HL-60 (cell line): ENCODE measurements around the gene DLG4.

Source experiments
- DNase-seq, 2 experiments: peaks; one replicate each; pipeline ENCODE4 v3.0.0-alpha.2; 2010 to 2020; ENCODE audit warnings: low read depth in 1 of 2, low spot score in 1 of 2
- H3K27ac ChIP-seq: fragments of 250-450 bp; sonication (Bioruptor Pico); replicated peaks from 2 replicates; pipeline ENCODE4 v1.5.1; 2020; ENCODE audit warnings: mild to moderate bottlenecking, moderate library complexity
- H3K27me3 ChIP-seq: fragments of 250-450 bp; sonication (Bioruptor Pico); 2 replicates; pipeline ENCODE4 v1.5.1; 2021; ENCODE audit warnings: mild to moderate bottlenecking, moderate library complexity; ENCODE audit not compliant: insufficient read depth, poor library complexity, severe bottlenecking
- H3K4me3 ChIP-seq: replicated peaks from 2 replicates; pipeline ENCODE4 v1.5.1; 2011; ENCODE audit warnings: mild to moderate bottlenecking, control low read depth, low read length; ENCODE audit not compliant: insufficient read depth
- CTCF ChIP-seq: IDR thresholded peaks from one replicate; pipeline ENCODE4 v1.5.1; 2011; ENCODE audit warnings: low read length, control low read depth, inconsistent platforms; ENCODE audit not compliant: insufficient read depth
- GABPA ChIP-seq: IDR thresholded peaks from 2 replicates; pipeline ENCODE4 v1.6.1; 2012; ENCODE audit warnings: low read depth
- POLR2AphosphoS5 ChIP-seq: IDR thresholded peaks from 2 replicates; pipeline ENCODE4 v1.6.1; 2012; ENCODE audit warnings: low read depth
- REST ChIP-seq: IDR thresholded peaks from 2 replicates; pipeline ENCODE4 v1.6.1; 2012; ENCODE audit warnings: low read depth; ENCODE audit not compliant: insufficient replicate concordance
- SPI1 ChIP-seq: IDR thresholded peaks from 2 replicates; pipeline ENCODE4 v1.6.1; 2012; ENCODE audit warnings: low read depth, mild to moderate bottlenecking, borderline replicate concordance

The DLG4 gene

DNA sequence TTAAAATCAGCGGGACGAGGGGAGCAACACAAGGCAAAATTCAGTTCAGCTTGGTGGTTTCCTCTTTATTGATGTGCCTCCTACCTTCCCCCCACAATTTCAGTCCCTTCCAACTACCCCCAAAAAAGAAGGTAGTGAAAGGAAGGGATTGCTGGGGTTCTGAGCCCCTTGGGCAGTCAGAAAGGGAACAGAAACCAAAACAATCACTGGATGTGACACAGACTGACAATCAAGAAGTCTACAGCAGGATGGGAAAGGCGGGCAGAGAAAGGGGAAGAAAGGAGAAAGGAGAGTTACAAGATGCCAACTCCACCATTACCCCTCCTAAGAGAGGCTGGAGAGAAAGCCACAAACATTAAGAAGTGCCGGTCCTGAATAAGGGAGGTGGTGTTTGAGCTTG, 20.7 kb upstream of the DLG4 start:
- H3K27me3 ChIP-seq, result no peaks in the 10 kb centered on the region
- no peak for TF ChIP-seq REST
- TF ChIP-seq SPI1, result no peak
- no peak for TF ChIP-seq POLR2AphosphoS5
- no peak for TF ChIP-seq GABPA
- TF ChIP-seq CTCF, result no peak
- peak overlapping the region; percentile 71 for H3K4me3 ChIP-seq
- DNase-seq, result peak in 1 of 2 experiments; percentile 28
- H3K27ac ChIP-seq, result peak overlapping the region; percentile 96

- H3K27ac ChIP-seq, result peak within 1 kb of the TSS; percentile 96
- DNase-seq, result peak; percentile 87 to 96
- no peak for TF ChIP-seq REST
- TF ChIP-seq GABPA, result peak; percentile 86
- TF ChIP-seq CTCF, result no peak
- peak; percentile 73 for TF ChIP-seq SPI1
- TF ChIP-seq POLR2AphosphoS5, result 0 out of 2 replicates have a peak, but pooled peaks have one; percentile 22
- no peaks in the 10 kb centered on the region for H3K27me3 ChIP-seq
- H3K4me3 ChIP-seq, result peak within 1 kb of the TSS; percentile 63
Measured at GRCh38 chr17:7239091-7240027, 19.7 kb upstream of the DLG4 start, which contains the start of gene PHF23. Gene PHF23 (minus strand): TSS chr17:7239457. CDS start chr17:7239279, 178 bp downstream.

DNA sequence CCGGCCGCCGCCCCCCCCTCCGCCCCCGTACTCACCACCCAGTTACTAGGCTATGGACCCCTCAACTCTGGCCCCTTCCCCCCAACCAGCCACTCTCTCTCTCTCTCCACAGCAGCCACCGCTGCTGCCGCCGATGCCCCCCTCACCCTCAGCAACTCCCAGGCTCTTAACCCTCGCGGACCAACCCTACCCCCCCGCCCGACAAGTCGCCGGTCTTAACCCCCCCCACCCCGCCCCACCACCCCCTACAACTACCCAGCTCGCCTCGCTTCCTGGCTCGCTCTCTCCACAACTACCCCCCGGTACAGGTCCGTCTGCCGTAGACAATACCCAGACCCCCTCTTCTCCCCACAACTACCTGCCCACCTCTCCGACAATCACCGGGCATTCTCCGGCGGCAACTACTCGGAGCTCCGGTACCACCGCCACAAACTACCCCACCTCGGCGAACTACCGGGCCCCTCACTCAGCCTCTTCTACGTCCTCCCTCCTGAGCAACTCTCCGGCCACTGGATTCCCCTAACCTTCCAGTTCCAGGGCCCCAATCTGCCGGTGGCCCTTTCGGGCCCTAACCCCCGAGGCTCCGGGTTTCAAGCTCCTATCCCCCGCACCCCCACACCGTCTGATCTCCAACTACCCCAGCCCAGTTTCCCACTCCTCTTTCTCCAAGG, 18.9 kb upstream of the DLG4 start:
- TF ChIP-seq GABPA (no peak), REST (no peak), POLR2AphosphoS5 (no peak), SPI1 (no peak), CTCF (no peak)
- peak overlapping the region; percentile 90 for H3K27ac ChIP-seq
- H3K27me3 ChIP-seq, result no peaks in the 10 kb centered on the region
- no peak for DNase-seq
- H3K4me3 ChIP-seq, result peak overlapping the region; percentile 63
